SJSA1 (cell line): ENCODE measurements around the gene PHKA2. TPM values are rescaled to one million over a fixed set of nuclear protein-coding genes. Genes with fewer than 3 reads are reported as not detected.
"Not testable (repeated sequence)": the region's sequence is repeated elsewhere in the genome, so short reads cannot be mapped to it uniquely, and the experiment has no call there.

Experiments used
- DNase-seq, 2 experiments: peaks; one replicate each; pipeline ENCODE4 v3.0.0-alpha.2; 2015 to 2020; ENCODE audit warnings: low spot score in 2 of 2, low read depth in 1 of 2
- H3K27ac ChIP-seq: fragments of 250-450 bp; sonication (Bioruptor Pico); 2 replicates; pipeline ENCODE4 v1.5.1; 2020; ENCODE audit warnings: mild to moderate bottlenecking, moderate library complexity
- H3K27me3 ChIP-seq: fragments of 250-450 bp; sonication (Bioruptor Pico); replicated peaks from 2 replicates; pipeline ENCODE4 v1.5.1; 2020; ENCODE audit warnings: mild to moderate bottlenecking, moderate library complexity
- H3K36me3 ChIP-seq: fragments of 250-450 bp; sonication (Bioruptor Pico); 2 replicates; pipeline ENCODE4 v1.5.1; 2020; ENCODE audit warnings: mild to moderate bottlenecking
- H3K4me1 ChIP-seq: fragments of 250-450 bp; sonication (Bioruptor Pico); replicated peaks from 2 replicates; pipeline ENCODE4 v1.6.1; 2021; ENCODE audit warnings: mild to moderate bottlenecking
- H3K4me3 ChIP-seq: fragments of 250-450 bp; sonication (Bioruptor Pico); 2 replicates; pipeline ENCODE4 v1.5.1; 2020; ENCODE audit warnings: mild to moderate bottlenecking
- H3K9me3 ChIP-seq: fragments of 250-450 bp; sonication (Bioruptor Pico); replicated peaks from 2 replicates; pipeline ENCODE4 v1.5.1; 2020; ENCODE audit warnings: mild to moderate bottlenecking
- total RNA-seq: library from RNA; depleted of rRNA; stranded (reverse); fragments of >200 nt; shearing (Covaris generic); gene quantifications from 2 replicates; pipeline ENCODE4 v1.2.3, GENCODE V29; 2014; rRNA removed

Gene PHKA2
- total RNA-seq, result 6.0 and 10.8 TPM in 2 replicates

GRCh38 chrX:18983666-18984380, at the start of gene PHKA2:
Gene PHKA2, minus strand, starts transcription at chrX:18984114. Its CDS starts 182 bp downstream, at chrX:18983932.
- peak in 1 of 2 experiments; percentile 48 for DNase-seq
- H3K27ac ChIP-seq, result peak within 1 kb of the TSS; percentile 87

GRCh38 chrX:19030805-19031204, 46.9 kb upstream of the PHKA2 start:
- H3K27me3 ChIP-seq, result no peaks in the 10 kb centered on the region
- DNase-seq, result no peak
- no peaks in the 10 kb centered on the region for H3K4me1 ChIP-seq
- no peaks in the 10 kb centered on the region for H3K36me3 ChIP-seq
- H3K27ac ChIP-seq, result no peak overlapping the region
- H3K4me3 ChIP-seq, result no peak overlapping the region
- no peaks in the 10 kb centered on the region for H3K9me3 ChIP-seq

More at GRCh38 chrX:18983666-18984380, at the start of gene PHKA2:
- Histone ChIP-seq H3K4me1 (peaks cover 9% of the 10 kb centered on the region), H3K36me3 (no peaks in the 10 kb centered on the region), H3K4me3 (peak within 1 kb of the TSS; percentile 82), H3K9me3 (no peaks in the 10 kb centered on the region), H3K27me3 (no peaks in the 10 kb centered on the region)

GRCh38 chrX:19028560-19028959, 44.6 kb upstream of the PHKA2 start:
- Histone ChIP-seq H3K36me3 (no peaks in the 10 kb centered on the region), H3K9me3 (no peaks in the 10 kb centered on the region), H3K27me3 (no peaks in the 10 kb centered on the region), H3K4me3 (no peak overlapping the region), H3K4me1 (no peaks in the 10 kb centered on the region), H3K27ac (no peak overlapping the region)
- no peak for DNase-seq

GRCh38 chrX:19024366-19024765, 40.5 kb upstream of the PHKA2 start:
- DNase-seq, result no peak
- H3K27me3 ChIP-seq, result no peaks in the 10 kb centered on the region
- H3K9me3 ChIP-seq, result no peaks in the 10 kb centered on the region

GRCh38 chrX:19019996-19020395, 36.1 kb upstream of the PHKA2 start:
- Histone ChIP-seq H3K27me3 (no peaks in the 10 kb centered on the region), H3K27ac (0 out of 2 replicates have a peak overlapping the region, but pooled peaks have one; percentile 29), H3K36me3 (no peaks in the 10 kb centered on the region), H3K9me3 (no peaks in the 10 kb centered on the region), H3K4me1 (no peaks in the 10 kb centered on the region; the same call in 1 of the 2 replicates), H3K4me3 (no peak overlapping the region)
- peak in 1 of 2 experiments; percentile 28 for DNase-seq

More at GRCh38 chrX:19024366-19024765, 40.5 kb upstream of the PHKA2 start:
- Histone ChIP-seq H3K4me3 (no peak overlapping the region), H3K36me3 (no peaks in the 10 kb centered on the region), H3K27ac (no peak overlapping the region), H3K4me1 (no peaks in the 10 kb centered on the region; the same call in 1 of the 2 replicates)

GRCh38 chrX:19017271-19017670, 33.4 kb upstream of the PHKA2 start:
- Histone ChIP-seq H3K4me1 (no peaks in the 10 kb centered on the region; the same call in 1 of the 2 replicates), H3K27me3 (no peaks in the 10 kb centered on the region), H3K27ac (no peak overlapping the region), H3K36me3 (no peaks in the 10 kb centered on the region), H3K4me3 (no peak overlapping the region), H3K9me3 (no peaks in the 10 kb centered on the region)
- peak in 1 of 2 experiments; percentile 6 for DNase-seq

GRCh38 chrX:19016614-19017013, 32.7 kb upstream of the PHKA2 start:
- not testable (repeated sequence) for H3K9me3 ChIP-seq, DNase-seq, H3K27me3 ChIP-seq

GRCh38 chrX:19007868-19008267, 24.0 kb upstream of the PHKA2 start:
- Histone ChIP-seq H3K27ac (no peak overlapping the region), H3K4me3 (no peak overlapping the region), H3K4me1 (no peaks in the 10 kb centered on the region), H3K9me3 (no peaks in the 10 kb centered on the region), H3K27me3 (no peaks in the 10 kb centered on the region), H3K36me3 (no peaks in the 10 kb centered on the region)
- DNase-seq, result no peak

More at GRCh38 chrX:19016614-19017013, 32.7 kb upstream of the PHKA2 start:
- H3K27ac ChIP-seq, H3K4me1 ChIP-seq, H3K4me3 ChIP-seq, H3K36me3 ChIP-seq: not testable (repeated sequence)

- H3K27me3 ChIP-seq, result no peaks in the 10 kb centered on the region
- no peak for DNase-seq
- no peak overlapping the region for H3K27ac ChIP-seq
- H3K36me3 ChIP-seq, result no peaks in the 10 kb centered on the region
- H3K9me3 ChIP-seq, result no peaks in the 10 kb centered on the region
- no peak overlapping the region for H3K4me3 ChIP-seq
- H3K4me1 ChIP-seq, result no peaks in the 10 kb centered on the region
Observed at GRCh38 chrX:19007011-19007410, 23.1 kb upstream of the PHKA2 start.

- DNase-seq, result no peak
Observed at GRCh38 chrX:19005909-19006308, 22.0 kb upstream of the PHKA2 start.

GRCh38 chrX:19003756-19004155, 19.8 kb upstream of the PHKA2 start:
- H3K27ac ChIP-seq, result no peak overlapping the region
- H3K27me3 ChIP-seq, result no peaks in the 10 kb centered on the region
- H3K4me3 ChIP-seq, result no peak overlapping the region
- peaks cover 3% of the 10 kb centered on the region; the same call in 1 of the 2 replicates for H3K4me1 ChIP-seq
- H3K9me3 ChIP-seq, result no peaks in the 10 kb centered on the region
- H3K36me3 ChIP-seq, result no peaks in the 10 kb centered on the region
- no peak for DNase-seq

More at GRCh38 chrX:19005909-19006308, 22.0 kb upstream of the PHKA2 start:
- Histone ChIP-seq H3K27ac (no peak overlapping the region), H3K9me3 (no peaks in the 10 kb centered on the region), H3K27me3 (no peaks in the 10 kb centered on the region), H3K36me3 (no peaks in the 10 kb centered on the region), H3K4me3 (no peak overlapping the region), H3K4me1 (no peaks in the 10 kb centered on the region)

GRCh38 chrX:18998653-18999052, 14.7 kb upstream of the PHKA2 start:
- H3K27me3 ChIP-seq, result no peaks in the 10 kb centered on the region
- DNase-seq, result no peak
- H3K9me3 ChIP-seq, result no peaks in the 10 kb centered on the region
- no peak overlapping the region for H3K27ac ChIP-seq
- peaks cover 28% of the 10 kb centered on the region for H3K4me1 ChIP-seq
- H3K36me3 ChIP-seq, result no peaks in the 10 kb centered on the region
- H3K4me3 ChIP-seq, result no peak overlapping the region

- no peak for DNase-seq
- H3K4me3 ChIP-seq, result no peak overlapping the region
- no peak overlapping the region for H3K27ac ChIP-seq
- H3K9me3 ChIP-seq, result no peaks in the 10 kb centered on the region
- no peaks in the 10 kb centered on the region for H3K36me3 ChIP-seq
- H3K27me3 ChIP-seq, result no peaks in the 10 kb centered on the region
- H3K4me1 ChIP-seq, result peaks cover 28% of the 10 kb centered on the region
Observed at GRCh38 chrX:18997916-18998315, 14.0 kb upstream of the PHKA2 start.

- Histone ChIP-seq H3K36me3 (no peaks in the 10 kb centered on the region), H3K4me1 (peaks cover 28% of the 10 kb centered on the region), H3K9me3 (no peaks in the 10 kb centered on the region), H3K27ac (no peak overlapping the region), H3K4me3 (no peak overlapping the region), H3K27me3 (no peaks in the 10 kb centered on the region)
- DNase-seq, result no peak
Observed at GRCh38 chrX:18996536-18996935, 12.6 kb upstream of the PHKA2 start.
